HAP-1 (cell line): ENCODE data around the gene TACSTD2.
"Not testable (repeated sequence)": the region's sequence is repeated elsewhere in the genome, so short reads cannot be mapped to it uniquely, and the experiment has no call there.

Experiments
- DNase-seq, 2 experiments: peaks; one replicate each; pipeline ENCODE4 v3.0.0-alpha.2; 2016 to 2020; ENCODE audit warnings: low spot score in 2 of 2
- H3K27me3 ChIP-seq: fragments of 250-450 bp; sonication (Bioruptor Pico); 2 replicates; pipeline ENCODE4 v1.5.1; 2020; ENCODE audit warnings: low read depth, mild to moderate bottlenecking, moderate library complexity
- H3K36me3 ChIP-seq: fragments of 250-450 bp; sonication (Bioruptor Pico); replicated peaks from 2 replicates; pipeline ENCODE4 v1.5.1; 2020; ENCODE audit warnings: mild to moderate bottlenecking
- H3K4me1 ChIP-seq: fragments of 250-450 bp; sonication (Bioruptor Pico); 2 replicates; pipeline ENCODE4 v1.5.1; 2020; ENCODE audit warnings: mild to moderate bottlenecking
- H3K4me3 ChIP-seq: fragments of 250-450 bp; sonication (Bioruptor Pico); 2 replicates; pipeline ENCODE4 v1.5.1; 2020; ENCODE audit warnings: mild to moderate bottlenecking, moderate library complexity
- H3K9me3 ChIP-seq: fragments of 250-450 bp; sonication (Bioruptor Pico); 2 replicates; pipeline ENCODE4 v1.5.1; 2020; ENCODE audit warnings: mild to moderate bottlenecking, moderate library complexity
- in situ Hi-C: fragments of 300-500 bp; cut with MboI; formaldehyde crosslinking; loops from 3 replicates; pipeline ENCODE4 v1.14.3; 2020; ENCODE audit warnings: low sequenced_read_pairs, inconsistent platforms, mixed read lengths

TACSTD2 gene

DNA sequence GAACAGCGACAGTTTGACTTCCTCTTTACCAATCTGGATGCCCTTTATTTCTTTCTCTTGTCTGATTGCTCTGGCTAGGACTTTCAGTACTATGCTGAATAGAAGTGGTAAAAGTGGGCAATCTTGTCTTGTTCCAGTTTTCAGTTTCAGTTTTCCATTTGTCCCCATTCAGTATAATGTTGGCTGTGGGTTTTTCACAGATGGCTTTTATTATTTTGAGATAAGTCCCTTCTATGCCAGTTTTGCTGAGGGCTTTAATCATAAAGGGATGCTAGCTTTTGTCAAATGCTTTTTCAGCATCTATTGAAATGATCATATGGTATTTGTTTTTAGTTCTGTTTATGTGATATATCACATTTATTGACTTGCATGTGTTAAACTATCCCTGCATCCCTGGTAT lies 24.9 kb upstream of the TACSTD2 start:
- in situ Hi-C loops, H3K27me3 ChIP-seq, H3K4me3 ChIP-seq, H3K36me3 ChIP-seq, H3K4me1 ChIP-seq, DNase-seq, H3K9me3 ChIP-seq: not testable (repeated sequence)

DNA sequence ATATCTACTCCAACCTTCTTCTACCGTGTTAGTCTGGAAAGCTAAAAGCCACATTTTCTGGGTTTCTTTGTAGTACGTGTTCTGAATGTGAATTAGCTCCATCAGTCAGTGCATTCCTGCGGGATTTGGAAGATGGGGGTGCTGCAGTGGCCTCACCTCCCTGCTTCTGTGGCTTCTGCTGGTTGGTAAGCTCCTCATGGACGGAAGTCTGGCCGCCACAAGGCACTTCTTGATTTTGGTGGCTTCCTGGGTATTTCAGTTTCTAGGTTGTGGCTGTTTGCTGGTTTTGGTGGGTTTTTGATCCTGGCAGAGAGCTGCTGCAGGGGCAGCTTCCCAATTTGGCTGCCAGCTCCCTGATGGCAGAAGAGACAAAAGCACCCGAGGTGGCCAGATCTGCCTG lies 20.9 kb upstream of the TACSTD2 start:
- Histone ChIP-seq H3K36me3 (no peaks in the 10 kb centered on the region), H3K4me3 (no peak overlapping the region), H3K9me3 (no peaks in the 10 kb centered on the region), H3K27me3 (no peaks in the 10 kb centered on the region), H3K4me1 (no peaks in the 10 kb centered on the region)
- in situ Hi-C loops, result no loop called here
- no peak for DNase-seq

DNA sequence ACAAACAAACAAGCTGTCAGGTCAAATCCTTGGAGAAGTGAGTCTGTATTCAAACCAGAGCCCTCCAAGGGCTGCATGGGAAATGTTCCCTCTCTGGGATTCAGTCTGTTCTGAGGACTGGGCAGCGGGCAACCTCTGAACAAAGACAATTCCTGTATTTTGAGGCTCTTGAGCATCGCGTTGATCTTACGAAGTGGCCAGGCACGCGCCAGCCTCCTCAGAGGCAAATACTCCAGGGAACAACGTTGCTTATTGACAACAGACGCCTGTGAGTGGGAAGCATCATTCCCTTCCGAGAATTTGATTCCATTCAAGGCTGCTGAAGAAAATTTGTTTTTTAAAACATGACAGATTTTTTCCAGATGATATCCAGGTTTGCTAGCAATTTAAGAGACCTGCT lies 20.0 kb upstream of the TACSTD2 start:
- Histone ChIP-seq H3K9me3 (no peaks in the 10 kb centered on the region), H3K27me3 (no peaks in the 10 kb centered on the region), H3K4me3 (no peak overlapping the region), H3K36me3 (no peaks in the 10 kb centered on the region), H3K4me1 (no peaks in the 10 kb centered on the region)
- in situ Hi-C loops, result no loop called here
- no peak for DNase-seq

DNA sequence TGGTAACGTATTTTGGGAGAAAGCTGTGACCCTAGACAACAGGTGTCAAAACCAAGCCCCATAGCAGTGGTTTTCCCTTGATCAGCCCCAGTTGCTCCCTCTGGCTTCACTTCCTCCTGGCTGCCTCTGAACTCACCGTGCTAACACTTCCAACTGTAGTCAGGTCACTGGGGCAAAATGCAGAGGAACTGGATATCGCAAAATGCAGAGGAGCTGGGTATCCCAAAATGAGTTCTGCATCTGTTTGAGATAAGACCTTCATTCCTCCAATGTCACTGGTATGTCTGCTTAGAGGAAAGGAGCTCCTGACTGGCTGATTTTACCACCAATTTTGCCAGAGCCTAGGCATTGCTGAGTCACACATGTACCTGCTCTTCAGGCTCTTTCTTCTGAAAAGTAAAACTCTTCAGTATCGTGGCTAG lies 19.6 kb upstream of the TACSTD2 start:
- Histone ChIP-seq H3K36me3 (no peaks in the 10 kb centered on the region), H3K4me3 (no peak overlapping the region), H3K9me3 (no peaks in the 10 kb centered on the region), H3K27me3 (no peaks in the 10 kb centered on the region), H3K4me1 (no peaks in the 10 kb centered on the region)
- in situ Hi-C loops, result no loop called here
- DNase-seq, result no peak

DNA sequence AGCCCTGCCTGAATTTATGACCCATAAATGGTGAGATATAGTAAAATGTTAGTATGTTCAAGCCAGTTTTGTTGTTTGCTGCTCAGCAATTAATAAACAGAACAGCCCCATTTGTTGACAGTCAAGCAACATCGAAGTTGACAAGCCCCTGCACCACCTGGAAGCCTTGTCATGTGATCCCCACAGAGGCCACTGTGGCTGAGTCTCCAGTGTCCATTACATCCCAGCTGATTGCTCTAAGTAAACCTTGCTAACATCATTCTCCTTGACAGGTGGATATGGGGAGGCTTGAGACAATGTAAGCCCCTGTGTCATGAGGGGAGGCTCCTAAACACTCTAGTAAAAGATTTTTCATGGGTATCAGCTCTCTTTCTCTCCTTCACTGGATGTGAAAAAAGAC lies 17.5 kb upstream of the TACSTD2 start:
- Histone ChIP-seq H3K4me3 (no peak overlapping the region), H3K27me3 (no peaks in the 10 kb centered on the region), H3K36me3 (no peaks in the 10 kb centered on the region), H3K4me1 (no peaks in the 10 kb centered on the region), H3K9me3 (no peaks in the 10 kb centered on the region)
- in situ Hi-C loops, result no loop called here
- DNase-seq, result no peak

DNA sequence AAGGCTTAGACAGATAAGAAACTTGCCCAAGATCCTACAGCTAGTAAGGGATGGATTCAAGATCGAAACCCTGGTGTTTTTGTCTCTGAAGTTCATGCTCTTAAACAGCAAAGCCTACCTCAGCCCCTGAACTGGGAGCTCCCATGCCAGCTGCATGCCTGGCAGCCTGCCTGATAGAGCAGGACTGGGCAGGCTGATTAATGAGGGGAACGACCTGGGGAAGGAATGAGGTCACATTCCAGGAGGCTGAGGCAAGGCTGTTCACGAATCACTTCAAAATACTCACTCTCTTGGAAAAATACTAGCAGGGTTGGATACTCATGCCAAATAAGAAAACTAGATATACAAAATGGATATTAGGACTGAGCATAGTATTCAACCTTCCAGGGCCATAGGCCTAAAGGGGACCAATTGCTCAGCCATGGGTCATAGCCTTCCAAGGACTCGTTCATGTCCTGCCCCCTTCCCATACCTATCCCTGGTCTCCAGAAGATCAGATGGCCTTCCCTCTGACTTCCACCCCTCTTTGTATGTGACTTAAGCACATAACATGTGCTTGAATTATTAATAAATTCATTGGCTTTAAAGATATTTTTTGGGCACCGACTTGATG lies 15.6 kb upstream of the TACSTD2 start:
- in situ Hi-C loops, result no loop called here
- no peaks in the 10 kb centered on the region for H3K27me3 ChIP-seq
- no peak for DNase-seq
- no peaks in the 10 kb centered on the region for H3K36me3 ChIP-seq
- no peak overlapping the region for H3K4me3 ChIP-seq
- no peaks in the 10 kb centered on the region for H3K9me3 ChIP-seq
- H3K4me1 ChIP-seq, result no peaks in the 10 kb centered on the region

DNA sequence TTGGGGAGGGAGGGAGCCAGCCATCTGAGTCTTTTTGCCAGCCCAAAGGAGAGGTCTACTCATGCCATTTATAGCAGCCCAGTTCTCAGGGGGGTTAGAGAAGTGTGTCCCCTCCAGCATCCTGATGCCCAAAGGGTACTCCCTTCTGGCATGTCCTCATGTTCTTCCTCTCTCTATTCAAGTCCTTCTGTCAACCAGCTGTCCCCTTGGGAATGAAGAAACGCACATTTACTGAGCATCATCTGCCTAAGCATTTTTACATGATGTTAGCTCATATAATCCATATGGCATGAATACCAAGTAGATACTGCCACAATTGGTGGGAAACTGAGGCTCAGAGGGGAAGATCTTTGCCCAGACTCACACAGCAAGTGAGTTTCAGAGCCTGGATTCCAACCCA lies 14.8 kb upstream of the TACSTD2 start:
- H3K27me3 ChIP-seq, result no peaks in the 10 kb centered on the region
- no peaks in the 10 kb centered on the region for H3K9me3 ChIP-seq
- H3K36me3 ChIP-seq, result no peaks in the 10 kb centered on the region
- in situ Hi-C loops, result no loop called here
- no peaks in the 10 kb centered on the region for H3K4me1 ChIP-seq
- no peak overlapping the region for H3K4me3 ChIP-seq
- no peak for DNase-seq

DNA sequence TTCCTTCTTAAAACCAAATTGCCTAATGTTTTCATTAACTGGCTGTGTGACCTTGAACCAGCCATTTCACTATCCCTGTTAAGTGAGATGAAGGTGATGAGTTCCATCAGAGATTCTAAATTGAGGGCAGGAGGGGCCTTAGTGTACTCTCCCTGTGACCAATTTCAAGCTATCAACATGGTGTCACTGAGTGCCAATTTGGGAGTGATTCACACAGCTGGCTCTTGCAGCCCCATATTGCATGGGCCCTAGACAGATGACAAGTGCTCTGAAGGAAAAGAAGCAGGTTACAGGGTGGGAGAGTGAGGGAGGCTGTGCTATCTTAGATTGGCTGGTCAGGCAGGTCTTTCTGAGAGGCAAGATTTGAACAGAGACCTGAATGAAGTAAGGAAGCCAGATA lies 13.0 kb upstream of the TACSTD2 start:
- Histone ChIP-seq H3K36me3 (no peaks in the 10 kb centered on the region), H3K4me3 (no peak overlapping the region), H3K4me1 (no peaks in the 10 kb centered on the region), H3K27me3 (no peaks in the 10 kb centered on the region; the same call in 1 of the 2 replicates), H3K9me3 (no peaks in the 10 kb centered on the region)
- DNase-seq, result no peak
- in situ Hi-C loops, result no loop called here

DNA sequence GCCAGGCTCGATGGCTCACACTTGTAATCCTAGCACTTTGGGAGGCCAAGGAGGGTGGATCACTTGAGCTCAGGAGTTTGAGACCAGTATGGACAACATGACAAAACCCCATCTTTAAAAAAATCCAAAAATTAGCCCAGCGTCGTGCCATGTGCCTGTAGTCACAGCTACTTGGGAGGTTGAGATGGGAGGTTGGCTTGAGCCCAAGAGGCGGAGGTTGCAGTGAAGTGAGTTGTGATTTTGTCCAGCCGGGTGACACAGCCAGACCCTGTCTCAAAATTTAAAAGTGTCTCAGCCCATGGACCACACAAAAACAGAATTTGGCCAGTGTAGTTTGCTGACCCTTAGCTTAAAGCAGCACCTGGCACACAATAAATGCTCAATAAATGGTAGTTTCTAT lies 11.3 kb upstream of the TACSTD2 start:
- H3K4me1 ChIP-seq, result no peaks in the 10 kb centered on the region
- in situ Hi-C loops, result no loop called here
- H3K27me3 ChIP-seq, result no peaks in the 10 kb centered on the region; the same call in 1 of the 2 replicates
- DNase-seq, result no peak
- no peak overlapping the region for H3K4me3 ChIP-seq
- no peaks in the 10 kb centered on the region for H3K9me3 ChIP-seq
- no peaks in the 10 kb centered on the region for H3K36me3 ChIP-seq

DNA sequence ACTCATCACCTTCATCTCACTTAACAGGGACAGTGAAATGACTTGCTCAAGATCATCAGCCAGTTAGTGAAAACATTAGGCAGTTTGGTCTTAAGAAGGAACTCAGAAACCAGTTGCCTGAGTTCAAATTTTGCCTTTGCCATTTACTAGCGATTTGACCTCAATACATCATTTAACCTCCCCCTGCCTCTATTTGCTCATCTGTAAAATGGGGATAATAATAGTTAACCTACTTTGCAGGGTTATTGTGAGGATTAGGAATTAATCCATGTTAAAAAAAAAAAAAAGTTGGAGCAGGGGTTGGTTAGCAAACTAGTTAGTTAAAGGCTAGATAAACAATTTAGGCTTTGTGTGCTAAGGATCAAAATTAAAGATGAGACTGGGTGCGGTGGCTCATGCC lies 10.6 kb upstream of the TACSTD2 start:
- Histone ChIP-seq H3K27me3 (no peaks in the 10 kb centered on the region; the same call in 1 of the 2 replicates), H3K36me3 (no peaks in the 10 kb centered on the region), H3K9me3 (no peaks in the 10 kb centered on the region), H3K4me1 (no peaks in the 10 kb centered on the region), H3K4me3 (no peak overlapping the region)
- DNase-seq, result no peak
- in situ Hi-C loops, result no loop called here

DNA sequence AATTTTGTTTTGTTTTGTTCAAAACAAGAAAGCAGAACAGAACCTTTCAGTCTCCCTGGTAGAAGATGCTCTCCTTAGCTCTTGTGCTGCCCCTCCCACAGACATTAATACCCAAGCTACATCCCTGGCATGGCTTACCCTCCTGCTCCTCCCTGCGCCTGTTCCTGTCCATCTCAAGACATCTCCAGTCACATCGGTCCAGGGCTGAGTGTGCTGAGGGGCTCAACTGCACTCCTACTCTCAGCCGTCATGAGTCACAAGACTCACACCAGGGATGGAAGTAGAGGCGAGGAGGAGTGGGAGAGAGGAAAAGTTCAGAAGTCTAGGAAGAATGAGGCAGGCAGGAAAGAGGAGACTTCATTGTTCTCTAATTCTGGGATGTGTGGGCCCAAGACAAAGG lies 9.2 kb upstream of the TACSTD2 start:
- H3K4me3 ChIP-seq, result no peak overlapping the region
- H3K4me1 ChIP-seq, result no peaks in the 10 kb centered on the region
- no peaks in the 10 kb centered on the region for H3K9me3 ChIP-seq
- in situ Hi-C loops, result no loop called here
- no peaks in the 10 kb centered on the region; the same call in 1 of the 2 replicates for H3K27me3 ChIP-seq
- H3K36me3 ChIP-seq, result no peaks in the 10 kb centered on the region
- DNase-seq, result no peak

DNA sequence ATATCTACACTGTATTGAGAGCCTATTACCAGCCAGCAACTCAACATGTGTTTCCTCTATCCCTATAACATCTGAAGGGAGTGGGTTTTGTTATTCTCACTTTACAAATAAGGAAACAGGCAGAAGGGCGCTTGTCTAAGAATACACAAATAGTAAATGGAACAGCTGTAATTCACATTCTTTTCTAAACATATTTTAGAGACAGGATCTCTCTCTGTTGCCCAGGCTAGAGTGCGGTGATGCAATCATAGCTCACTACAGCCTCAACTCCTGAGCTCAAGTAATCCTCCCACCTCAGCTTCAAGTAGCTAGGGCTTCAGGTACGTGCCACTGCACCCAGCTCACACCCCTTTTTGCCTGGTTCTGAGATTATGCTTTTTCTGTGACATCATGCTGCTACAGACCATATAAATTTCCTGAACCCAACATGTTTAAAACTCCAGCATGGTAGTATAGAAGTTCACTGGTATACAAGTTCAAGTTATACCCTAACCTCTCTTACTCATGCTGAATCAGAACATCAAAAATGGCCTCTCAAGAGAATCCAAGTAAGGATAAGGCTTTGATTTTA lies 8.6 kb upstream of the TACSTD2 start:
- in situ Hi-C loops, result no loop called here
- Histone ChIP-seq H3K4me1 (no peaks in the 10 kb centered on the region), H3K9me3 (no peaks in the 10 kb centered on the region), H3K27me3 (no peaks in the 10 kb centered on the region; the same call in 1 of the 2 replicates), H3K36me3 (no peaks in the 10 kb centered on the region), H3K4me3 (no peak overlapping the region)
- DNase-seq, result no peak

DNA sequence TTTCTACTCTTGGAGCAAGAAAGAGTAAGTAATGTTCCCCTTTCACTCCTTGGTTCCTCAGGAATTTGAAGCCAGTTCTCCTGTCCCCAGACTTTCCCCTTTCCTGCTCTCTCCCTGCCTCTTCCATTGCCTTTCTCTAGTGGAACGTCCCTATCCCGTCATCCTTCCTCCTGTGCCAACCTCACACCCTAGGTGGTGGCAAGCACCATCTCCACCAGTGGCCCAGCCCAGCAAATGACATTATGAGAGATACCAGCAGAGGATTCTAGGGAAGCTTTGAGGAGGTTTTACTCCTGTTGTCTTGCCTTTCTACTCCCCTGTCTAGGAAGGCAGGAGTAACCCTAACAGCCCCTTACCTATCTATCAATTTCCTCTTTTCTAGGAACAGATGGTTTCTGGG lies 8.1 kb upstream of the TACSTD2 start:
- in situ Hi-C loops, result no loop called here
- Histone ChIP-seq H3K27me3 (no peaks in the 10 kb centered on the region; the same call in 1 of the 2 replicates), H3K36me3 (no peaks in the 10 kb centered on the region), H3K9me3 (no peaks in the 10 kb centered on the region), H3K4me3 (no peak overlapping the region), H3K4me1 (no peaks in the 10 kb centered on the region)
- no peak for DNase-seq

DNA sequence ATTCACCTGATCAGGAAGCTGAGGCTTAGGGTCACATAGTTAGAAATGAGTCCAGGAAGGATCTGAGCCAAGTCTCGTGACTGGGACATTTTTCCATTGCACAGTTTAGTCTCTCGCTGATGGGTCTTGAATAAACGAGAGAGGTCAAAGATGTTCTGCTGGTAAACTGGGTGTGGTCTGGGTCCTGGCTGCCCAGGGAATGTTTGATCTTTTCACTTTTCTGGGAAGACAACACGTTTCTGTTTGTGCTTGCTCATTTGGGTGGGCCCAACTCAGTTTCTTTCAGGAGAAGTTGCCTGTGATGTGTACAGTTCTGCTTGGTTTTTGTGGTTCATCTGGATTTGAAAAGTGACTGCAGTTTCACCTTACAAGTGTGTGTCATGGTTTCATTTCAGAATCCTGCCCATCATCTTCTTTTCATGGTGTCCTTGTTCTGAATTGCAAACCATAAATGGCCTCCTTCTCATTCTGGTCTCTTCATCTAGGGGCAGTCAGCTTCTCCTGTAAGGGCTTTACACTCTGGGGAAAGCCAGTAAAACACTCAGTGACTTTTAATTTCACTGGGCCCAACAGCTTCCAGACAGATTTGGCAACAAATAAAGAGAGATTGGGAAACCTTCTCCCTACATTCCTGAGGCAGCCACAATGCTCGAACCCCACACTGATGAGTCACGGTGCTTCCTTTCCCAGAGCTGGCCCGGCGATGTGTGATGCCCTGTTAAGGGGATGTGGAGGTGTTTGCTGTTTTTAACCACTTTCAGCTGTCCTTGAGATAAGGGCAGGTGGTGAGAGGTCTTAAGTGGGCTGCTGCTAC lies 7.2 kb upstream of the TACSTD2 start:
- Histone ChIP-seq H3K4me1 (no peaks in the 10 kb centered on the region), H3K9me3 (no peaks in the 10 kb centered on the region), H3K27me3 (no peaks in the 10 kb centered on the region; the same call in 1 of the 2 replicates), H3K4me3 (no peak overlapping the region), H3K36me3 (no peaks in the 10 kb centered on the region)
- in situ Hi-C loops, result no loop called here
- DNase-seq, result no peak
